GM19239 (cell line): ENCODE data around the gene WDCP.
"Not testable (repeated sequence)": the region's sequence is repeated elsewhere in the genome, so short reads cannot be mapped to it uniquely, and the experiment has no call there.

Experiments used
- DNase-seq: peaks from one replicate; pipeline ENCODE4 v3.0.0; 2011; ENCODE audit warnings: low spot score; ENCODE audit not compliant: insufficient read length
- FAIRE-seq: peaks from 2 replicates; lab custom pipeline; 2011; peaks lifted over from hg19 to GRCh38; lab: Jason Lieb, UNC

WDCP gene, protein sequence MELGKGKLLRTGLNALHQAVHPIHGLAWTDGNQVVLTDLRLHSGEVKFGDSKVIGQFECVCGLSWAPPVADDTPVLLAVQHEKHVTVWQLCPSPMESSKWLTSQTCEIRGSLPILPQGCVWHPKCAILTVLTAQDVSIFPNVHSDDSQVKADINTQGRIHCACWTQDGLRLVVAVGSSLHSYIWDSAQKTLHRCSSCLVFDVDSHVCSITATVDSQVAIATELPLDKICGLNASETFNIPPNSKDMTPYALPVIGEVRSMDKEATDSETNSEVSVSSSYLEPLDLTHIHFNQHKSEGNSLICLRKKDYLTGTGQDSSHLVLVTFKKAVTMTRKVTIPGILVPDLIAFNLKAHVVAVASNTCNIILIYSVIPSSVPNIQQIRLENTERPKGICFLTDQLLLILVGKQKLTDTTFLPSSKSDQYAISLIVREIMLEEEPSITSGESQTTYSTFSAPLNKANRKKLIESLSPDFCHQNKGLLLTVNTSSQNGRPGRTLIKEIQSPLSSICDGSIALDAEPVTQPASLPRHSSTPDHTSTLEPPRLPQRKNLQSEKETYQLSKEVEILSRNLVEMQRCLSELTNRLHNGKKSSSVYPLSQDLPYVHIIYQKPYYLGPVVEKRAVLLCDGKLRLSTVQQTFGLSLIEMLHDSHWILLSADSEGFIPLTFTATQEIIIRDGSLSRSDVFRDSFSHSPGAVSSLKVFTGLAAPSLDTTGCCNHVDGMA

DNA sequence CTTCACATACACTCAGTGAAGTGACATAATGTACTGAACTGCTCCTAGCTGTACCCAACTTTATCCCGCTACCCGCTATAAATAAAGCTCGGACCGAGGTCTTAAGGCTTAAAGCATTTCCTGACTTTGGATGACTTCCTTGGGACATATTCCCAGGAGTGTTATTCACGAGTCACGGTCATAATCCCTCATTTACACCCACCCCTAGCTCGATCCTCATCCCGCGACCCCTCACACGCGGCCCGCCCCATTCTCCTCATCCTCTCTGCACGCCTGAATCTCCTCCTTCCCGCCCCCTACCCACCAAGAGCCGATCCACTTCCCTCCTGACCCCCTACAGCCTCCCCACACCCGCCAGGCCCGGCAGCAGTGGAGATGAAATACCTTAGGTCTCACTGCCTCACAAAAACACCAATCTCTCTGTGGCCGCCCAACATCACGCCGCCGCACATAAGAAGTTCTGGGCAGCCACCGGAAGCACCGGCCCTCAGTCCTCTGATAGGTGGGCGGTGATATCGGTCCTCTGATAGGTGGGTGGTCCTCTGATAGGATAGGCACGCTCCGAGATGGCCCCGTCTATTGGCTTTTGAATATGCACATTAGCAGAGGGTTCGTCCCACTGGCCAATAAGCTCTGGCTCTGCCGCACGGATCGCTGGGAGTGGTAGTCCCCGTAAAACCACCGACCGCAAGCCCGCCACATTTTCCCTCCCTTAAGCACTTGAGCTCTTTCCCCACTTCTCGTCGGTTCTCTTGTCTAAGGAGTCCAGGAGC lies at the start of gene WDCP:
TSS of gene WDCP (minus strand) at position 462 of the 773 bp plus-strand sequence. CDS start 7,897 bp downstream, outside the sequence.
- peak; percentile 97 for FAIRE-seq

DNA sequence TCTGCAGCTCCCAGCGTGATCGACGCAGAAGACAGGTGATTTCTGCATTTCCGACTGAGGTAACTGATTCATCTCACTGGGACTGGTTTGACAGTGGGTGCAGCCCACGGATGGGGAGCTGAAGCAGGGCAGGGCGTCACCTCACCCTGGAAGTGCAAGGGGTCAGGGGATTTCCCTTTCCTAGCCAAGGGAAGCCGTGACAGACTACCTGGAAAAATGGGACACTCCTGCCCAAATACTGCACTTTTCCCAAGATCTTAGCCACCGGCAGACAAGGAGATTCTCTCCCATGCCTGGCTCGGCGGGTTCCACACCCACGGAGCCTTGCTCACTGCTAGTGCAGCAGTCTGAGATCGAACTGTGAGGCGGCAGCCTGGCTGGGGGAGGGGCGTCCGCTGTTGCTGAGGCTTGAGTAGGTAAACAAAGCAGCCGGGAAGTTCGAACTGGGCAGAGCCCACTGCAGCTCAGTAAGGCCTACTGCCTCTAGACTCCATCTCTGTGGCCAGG lies 48.0 kb upstream of the WDCP start:
- not testable (repeated sequence) for FAIRE-seq, DNase-seq

More for the DNA sequence above, at the start of gene WDCP:
- DNase-seq: peak; percentile 84

DNA sequence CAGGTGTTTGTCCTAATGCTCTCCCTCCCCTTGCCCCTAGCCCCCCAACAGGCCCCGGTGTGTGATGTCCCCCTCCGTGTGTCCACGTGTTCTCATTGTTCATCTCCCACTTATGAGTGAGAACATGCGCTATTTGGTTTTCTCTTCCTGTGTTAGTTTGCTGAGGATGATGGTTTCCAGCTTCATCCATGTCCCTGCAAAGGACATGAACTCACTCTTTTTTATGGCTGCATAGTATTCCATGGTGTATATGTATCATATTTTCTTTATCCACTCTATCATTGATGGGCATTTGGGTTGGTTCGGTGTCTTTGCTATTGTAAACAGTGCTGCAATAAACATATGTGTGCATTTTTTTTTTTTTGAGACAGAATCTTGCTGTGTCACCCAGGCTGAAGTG lies 46.1 kb upstream of the WDCP start:
- DNase-seq, FAIRE-seq: not testable (repeated sequence)

DNA sequence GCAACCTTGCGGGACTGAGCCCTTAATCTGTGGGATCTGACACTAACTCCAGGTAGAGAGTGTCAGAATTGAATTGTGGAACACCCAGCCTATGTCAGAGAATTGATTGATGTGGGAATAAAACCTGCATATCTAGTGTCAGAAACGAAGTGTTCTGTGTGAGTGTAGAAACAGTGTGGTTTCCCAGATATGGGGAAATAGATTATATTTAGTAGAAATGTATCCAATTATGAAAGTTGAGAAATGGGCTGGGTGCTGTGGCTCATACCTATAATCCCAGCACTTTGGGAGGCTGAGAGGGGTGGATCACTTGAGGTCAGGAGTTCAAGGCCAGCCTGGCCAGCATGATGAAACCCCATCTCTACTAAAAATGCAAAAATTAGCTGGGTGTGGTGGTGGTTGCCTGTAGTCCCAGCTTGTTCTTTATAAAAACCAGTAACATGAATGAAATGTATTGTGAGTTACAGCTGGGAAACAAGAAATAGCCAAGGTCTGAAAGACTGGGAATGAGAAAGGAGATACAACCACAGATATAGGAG lies 41.7 kb upstream of the WDCP start:
- DNase-seq: no peak
- FAIRE-seq: no peak

DNA sequence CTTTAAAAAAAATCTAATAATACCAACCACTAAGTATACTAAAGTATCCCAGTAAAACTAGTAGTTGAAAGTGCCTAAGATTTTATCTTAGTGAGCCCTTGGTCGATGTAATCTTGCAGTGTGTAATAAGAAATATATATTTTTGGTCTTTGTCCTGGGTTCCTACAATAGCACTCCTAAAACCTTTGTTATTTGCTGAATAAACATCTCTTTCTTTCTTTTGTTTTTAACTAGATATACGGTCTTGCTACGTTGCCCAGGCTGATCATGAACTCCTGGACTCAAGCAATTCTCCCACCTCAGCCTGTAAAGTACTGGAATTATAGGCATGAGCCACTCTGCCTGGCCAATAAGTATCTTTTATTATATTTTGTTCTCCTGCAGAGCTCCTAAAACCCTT lies 39.8 kb upstream of the WDCP start:
- DNase-seq: no peak

DNA sequence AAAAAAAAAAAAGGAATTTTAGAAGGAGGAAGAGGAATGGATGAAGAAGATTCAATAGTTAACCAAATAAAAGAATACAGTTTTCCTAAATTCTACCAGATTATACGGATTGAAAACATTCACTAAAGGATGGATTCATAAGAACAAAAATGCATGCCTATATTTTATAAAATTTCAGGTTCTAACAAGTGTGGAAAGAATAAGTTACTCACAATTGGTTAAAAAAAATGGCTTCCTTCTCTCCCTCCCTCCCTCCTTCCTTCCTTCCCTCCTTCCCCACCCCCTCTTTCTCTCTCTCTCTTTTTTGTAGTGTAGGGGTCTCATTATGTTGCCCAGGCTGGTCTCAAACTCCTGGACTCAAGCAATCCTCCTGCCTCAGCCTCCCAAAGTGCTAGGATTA lies 39.0 kb upstream of the WDCP start:
- DNase-seq (no peak), FAIRE-seq (no peak)

More for the DNA sequence above, 39.8 kb upstream of the WDCP start:
- FAIRE-seq: no peak

DNA sequence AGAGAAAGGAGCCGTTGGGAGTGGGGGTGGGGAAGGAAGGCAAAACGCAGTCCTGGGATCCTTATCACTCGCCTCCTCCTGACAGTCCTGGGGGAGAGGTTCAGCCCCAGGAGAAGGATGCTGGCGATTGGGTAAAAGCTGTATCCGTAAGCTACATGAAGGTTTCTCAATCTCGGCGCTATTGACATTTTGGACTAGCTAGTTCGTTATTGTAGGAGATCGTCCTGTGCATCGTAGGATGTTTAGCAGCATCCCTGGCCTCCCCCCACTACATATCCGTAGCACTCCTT lies 38.0 kb upstream of the WDCP start:
- no peak for FAIRE-seq
- no peak for DNase-seq

DNA sequence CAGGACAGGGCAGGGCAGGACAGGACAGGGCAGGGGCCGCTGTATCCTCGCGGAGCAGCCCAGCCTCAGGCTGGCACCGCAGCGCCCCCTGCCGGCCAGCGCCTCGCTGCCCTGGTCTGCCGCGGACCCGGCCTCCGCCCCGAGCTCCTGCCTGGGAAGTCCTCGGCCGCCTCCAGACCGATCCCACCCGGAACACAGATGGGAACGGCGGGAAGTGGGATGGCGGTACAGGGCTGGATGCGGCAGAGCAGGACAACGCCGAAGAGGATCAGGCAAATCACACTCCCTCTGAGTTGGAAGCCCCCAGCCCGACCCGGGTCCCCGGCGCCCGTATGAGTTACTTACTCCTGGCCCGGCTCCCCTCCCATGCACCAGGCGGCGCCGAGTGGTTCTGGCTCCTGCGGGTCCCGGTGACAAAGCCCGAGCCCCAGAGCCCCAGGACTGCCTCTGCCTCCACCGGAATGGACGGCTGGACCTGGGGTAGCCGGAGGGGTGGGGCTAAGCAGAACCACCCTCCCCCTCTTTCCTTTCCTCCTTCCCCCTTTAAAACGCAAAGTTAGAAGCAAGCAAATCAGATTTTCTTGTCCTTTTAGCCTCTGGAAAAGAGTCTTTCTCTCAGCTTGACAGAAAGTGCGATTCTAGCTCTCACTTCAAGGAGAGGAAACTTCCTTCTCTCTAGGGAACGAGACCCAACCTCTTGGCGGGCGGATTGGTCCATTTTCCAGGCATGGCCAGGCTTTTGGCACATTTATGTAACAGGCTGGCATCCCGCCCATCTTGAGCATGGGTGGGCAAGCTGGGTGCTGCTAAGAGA lies 37.4 kb upstream of the WDCP start, which contains the start of gene TP53I3:
TSS of gene TP53I3 (minus strand) at position 449 of the 814 bp plus-strand sequence. CDS start 508 bp downstream, outside the sequence.
- peak; percentile 79 for FAIRE-seq
- peak; percentile 86 for DNase-seq

DNA sequence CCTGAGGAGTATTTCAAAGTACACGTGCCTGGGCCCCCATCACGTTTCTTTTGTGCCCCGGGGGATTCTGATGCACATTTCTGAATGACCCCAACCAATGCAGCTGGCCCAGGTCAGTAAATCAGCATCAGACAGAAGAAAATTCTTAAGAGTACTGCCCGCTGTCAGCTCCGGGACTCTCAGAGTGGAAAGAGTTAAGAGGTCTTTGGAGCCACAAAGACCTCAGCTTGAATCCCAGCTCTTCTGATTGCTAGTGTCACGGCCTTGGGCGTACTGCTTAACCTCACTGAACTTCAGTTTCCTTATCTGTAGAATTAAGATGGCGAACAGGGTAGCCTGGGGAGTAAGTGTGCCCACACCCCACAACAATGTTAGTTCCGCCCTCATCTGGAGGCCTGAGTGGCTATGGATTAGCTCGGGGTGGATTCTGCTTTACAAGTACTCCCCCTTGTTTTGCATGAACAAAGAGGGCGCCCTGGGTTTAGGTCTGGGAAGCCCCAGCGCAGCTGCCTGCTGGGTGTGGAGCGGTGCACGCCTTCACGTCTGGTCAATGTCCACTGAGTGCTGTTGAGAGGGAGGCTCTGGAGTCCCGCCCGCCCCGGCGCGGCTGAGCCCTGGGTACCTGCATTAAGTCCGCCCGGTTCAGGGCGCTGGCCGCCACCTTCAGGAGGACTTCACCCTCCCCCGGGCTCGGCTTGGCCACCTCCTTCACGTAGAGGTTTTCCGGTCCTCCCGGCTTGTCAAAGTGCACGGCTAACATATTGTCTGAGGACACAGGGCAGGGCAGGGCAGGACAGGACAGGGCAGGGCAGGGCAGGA lies 36.6 kb upstream of the WDCP start:
- DNase-seq (peak; percentile 62), FAIRE-seq (peak; percentile 64)

DNA sequence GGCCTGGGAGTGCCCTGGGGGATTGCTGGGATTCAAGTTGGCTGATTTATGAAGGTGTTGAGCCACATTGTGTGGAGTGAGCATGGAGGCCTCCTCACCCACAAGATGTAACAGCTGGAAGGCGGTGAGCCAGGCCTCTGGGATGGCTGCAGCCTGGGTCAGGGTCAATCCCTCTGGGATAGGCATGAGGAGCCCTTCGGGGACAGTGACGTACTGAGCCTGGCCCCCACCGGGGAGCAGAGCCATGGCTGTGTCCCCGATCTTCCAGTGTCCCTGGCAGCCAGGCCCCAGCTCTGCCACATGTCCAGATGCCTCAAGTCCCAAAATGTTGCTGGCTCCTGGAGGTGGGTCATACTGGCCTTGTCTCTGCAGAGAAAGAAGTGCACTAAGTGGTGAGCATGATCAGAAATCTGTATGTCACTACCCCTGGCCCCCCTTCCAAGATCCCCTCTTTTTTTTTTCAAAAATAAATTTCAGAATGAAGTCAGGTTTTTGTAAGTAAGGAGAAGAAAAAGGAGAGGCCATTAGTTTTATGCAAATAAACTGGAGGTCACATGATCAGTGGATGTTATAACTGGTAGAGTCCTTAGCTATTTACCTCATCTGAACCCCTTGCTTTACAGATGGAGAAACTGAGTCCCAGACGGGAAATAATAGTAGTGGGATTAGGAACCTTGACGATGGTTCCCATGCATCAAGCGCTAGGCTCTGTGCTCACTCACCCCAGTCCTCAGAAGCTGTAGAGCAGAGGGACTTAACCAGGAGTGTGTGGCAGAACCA lies 35.8 kb upstream of the WDCP start:
- FAIRE-seq (no peak), DNase-seq (no peak)

DNA sequence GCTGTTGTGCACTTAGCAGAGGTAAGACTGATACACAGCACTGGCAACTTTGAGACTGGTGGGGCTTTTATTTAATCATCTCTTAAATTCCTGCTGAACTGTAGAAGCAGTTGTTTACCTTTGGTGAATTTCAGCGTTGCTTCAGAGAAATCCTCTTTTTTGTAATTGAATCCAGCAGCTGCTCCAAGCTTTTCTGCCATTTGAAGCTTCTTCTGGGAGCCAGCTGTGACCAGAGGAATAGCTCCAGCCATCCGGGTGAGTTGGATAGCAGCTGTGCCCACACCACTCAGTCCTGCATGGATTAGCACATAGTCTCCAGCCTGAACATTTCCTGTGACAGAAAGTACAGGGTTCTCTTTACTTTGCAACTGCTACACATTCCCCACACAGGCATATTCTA lies 33.5 kb upstream of the WDCP start:
- FAIRE-seq (no peak), DNase-seq (no peak)

DNA sequence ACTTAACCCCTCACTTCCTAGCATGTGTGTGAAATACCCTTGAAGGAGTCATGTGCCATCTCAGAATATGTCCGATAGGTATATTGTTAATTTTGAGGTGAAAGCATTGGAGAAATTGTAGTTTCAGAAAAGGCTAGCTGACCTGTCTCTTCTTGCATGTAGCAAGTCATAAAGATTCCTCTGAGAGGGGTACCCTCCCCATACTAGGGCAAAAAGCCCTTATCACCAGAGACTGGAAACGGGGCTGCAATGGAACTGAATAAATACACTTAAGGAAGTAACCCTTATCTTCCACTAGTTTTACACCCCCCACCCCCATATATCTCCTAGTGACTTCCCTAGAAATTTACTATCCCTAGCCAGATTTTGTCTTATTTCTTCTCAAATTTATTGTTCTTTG lies 30.7 kb upstream of the WDCP start:
- FAIRE-seq (no peak), DNase-seq (no peak)

DNA sequence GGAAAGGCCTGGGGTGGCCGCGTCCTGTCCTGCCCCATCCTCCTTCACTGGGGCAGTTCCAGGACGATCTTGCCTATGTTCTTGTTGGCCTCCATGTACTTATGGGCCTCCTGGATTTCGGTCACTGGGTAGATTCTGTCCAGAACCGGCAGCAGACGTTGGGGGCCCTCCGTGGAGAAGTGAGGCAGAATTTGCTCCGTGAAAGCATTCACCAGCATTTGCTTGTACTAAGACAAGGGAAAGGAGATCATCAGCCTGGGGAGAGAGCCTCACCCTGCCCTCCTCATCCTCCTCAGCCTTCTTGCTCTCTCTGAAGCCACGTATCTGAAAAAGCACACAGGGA lies 30.3 kb upstream of the WDCP start:
- DNase-seq: no peak
- no peak for FAIRE-seq

DNA sequence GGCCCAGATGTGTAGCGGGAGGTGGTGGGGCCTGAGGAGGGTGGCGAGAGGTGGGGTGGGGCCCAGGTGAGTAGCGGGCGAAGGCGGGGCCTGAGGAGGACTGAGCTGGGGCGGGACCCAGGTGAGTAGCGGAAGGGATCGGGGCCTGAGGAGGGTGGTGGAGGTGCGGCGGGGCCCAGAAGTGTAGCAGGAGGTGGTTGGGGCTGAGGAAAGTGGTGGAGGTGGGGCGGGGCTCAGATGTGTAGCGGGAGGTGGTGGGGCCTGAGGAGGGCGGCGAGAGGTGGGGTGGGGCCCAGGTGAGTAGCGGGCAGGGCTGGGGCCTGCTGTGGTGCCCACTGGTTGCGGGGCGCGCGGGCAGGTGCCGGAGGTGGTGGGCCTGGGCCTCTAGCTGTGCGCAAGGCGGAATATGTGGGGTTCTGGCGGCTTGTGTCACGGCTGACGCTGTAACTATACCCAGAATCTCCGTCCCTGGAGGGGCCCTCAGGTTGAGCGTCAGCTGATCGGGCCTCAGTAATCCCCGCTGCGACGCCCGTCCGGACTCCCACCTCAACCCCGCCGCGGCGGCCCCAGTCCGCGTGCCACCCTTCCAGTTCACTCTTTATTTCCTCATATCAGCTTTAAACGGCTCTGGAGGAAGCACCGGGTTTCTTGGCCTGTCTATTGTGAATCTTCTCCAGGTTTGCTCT lies 29.8 kb upstream of the WDCP start:
- no peak for DNase-seq
- FAIRE-seq: no peak

DNA sequence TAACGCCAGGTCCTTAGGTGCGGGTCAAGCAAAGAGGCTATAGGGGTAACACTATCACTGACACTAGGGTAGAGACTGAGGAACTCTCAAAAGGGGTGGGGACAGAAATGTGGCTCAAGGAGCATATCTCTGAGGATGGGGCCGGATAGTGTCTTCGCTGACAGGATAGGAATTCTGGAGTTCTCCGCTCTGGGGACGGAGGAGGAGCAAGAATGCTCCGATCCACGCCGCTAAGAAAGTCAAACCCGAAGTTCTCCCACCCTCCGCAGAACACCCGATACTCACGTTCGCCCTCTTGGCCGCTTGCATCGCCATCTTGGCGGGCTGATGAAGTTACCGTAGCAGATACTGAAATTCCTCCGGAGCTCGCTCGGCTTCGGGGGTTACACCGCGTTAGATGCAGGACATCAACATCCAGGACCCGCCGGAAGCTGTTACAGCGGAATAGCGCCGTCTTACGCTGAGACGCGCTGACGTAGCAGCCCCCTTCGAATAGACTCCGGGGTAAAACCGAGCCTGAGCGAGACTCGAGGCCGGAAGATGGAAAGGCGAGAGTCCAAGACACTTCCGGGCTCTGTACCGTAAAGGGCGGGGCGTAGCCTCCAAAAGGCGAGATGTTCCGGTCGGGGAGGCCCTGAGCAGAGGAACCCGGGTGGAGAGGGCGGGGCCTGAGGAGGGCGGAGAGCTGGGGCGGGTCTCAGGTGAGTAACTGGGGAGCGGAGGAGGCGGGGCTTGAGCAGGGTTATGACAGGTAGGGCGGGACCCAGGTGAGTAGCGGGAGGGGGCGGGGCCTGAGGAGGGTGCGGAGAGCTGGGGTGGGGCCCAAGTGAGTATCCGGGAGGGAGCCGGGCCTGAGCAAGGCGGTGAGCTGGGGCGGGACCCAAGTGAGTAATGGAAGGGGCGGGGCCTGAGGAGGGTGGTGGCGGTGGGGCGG lies 29.0 kb upstream of the WDCP start, which contains the start of gene SF3B6:
TSS of gene SF3B6 (minus strand) at position 412 of the 934 bp plus-strand sequence. CDS start at position 315, 97 bp downstream.
- DNase-seq (peak; percentile 89), FAIRE-seq (peak; percentile 99)

DNA sequence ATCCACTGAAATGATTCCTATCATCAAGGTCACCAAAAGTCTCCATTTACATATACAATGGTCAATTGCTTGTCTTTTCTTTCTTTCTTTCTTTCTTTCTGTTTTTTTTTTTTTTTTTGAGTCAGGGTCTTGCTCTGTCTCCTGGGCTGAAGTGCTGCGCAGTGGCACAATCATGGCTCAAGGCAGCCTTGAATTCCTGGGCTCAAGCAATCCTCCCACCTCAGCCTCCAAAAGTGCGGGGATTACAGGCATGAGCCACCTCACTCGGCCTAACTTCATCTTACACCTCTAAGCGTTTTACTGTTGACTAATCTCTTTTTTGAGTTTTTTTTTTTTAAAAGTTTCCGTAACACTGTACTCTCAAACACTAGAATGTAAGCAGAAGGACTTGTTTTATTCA lies 28.1 kb upstream of the WDCP start:
- no peak for FAIRE-seq
- no peak for DNase-seq
